ENCODE data around the gene CCL14. TPM values are rescaled to one million over a fixed set of nuclear protein-coding genes. Genes with fewer than 3 reads are reported as not detected.
"Not testable (repeated sequence)": the region's sequence is repeated elsewhere in the genome, so short reads cannot be mapped to it uniquely, and the experiment has no call there.

CCL14 gene
- total RNA-seq, 1 donor from 2014 or later, result 20.7 TPM

GRCh38 chr17:36001110-36001771 is 14.7 kb upstream of the CCL14 start, which contains the start of gene CCL15:
CCL15 (minus strand) TSS chr17:36001553; CDS start chr17:36001492, 61 bp downstream.
- H3K27me3 ChIP-seq (ENCODE audit: low read depth), result no peaks in the 10 kb centered on the region
- no peak within 1 kb of the TSS for H3K4me3 ChIP-seq
- H3K36me3 ChIP-seq, result no peaks in the 10 kb centered on the region
- intact Hi-C loops (cut with DNase I), result no loop called here
- no peak within 1 kb of the TSS for H3K27ac ChIP-seq
- no peak for ATAC-seq
- H3K9me3 ChIP-seq, result no peaks in the 10 kb centered on the region
- DNase-seq, result no peak
- TF ChIP-seq CTCF (IDR thresholded peaks at IDR 0.05), result no peak
- peaks cover 5% of the 10 kb centered on the region for H3K4me1 ChIP-seq

GRCh38 chr17:36000732-36001109 is 14.2 kb upstream of the CCL14 start:
- ATAC-seq (no peak), DNase-seq (no peak)
- intact Hi-C loops (cut with DNase I), result no loop called here
- Histone ChIP-seq H3K27ac (no peak overlapping the region), H3K36me3 (no peaks in the 10 kb centered on the region), H3K4me3 (no peak overlapping the region), H3K27me3 (ENCODE audit: low read depth) (no peaks in the 10 kb centered on the region), H3K9me3 (no peaks in the 10 kb centered on the region), H3K4me1 (peaks cover 5% of the 10 kb centered on the region)
- TF ChIP-seq CTCF (IDR thresholded peaks at IDR 0.05), result no peak

- H3K27me3 ChIP-seq (ENCODE audit: low read depth), result no peaks in the 10 kb centered on the region
- no peak overlapping the region for H3K27ac ChIP-seq
- peaks cover 5% of the 10 kb centered on the region for H3K4me1 ChIP-seq
- no peak overlapping the region for H3K4me3 ChIP-seq
- DNase-seq (no peak), ATAC-seq (no peak)
- H3K36me3 ChIP-seq, result no peaks in the 10 kb centered on the region
- H3K9me3 ChIP-seq, result no peaks in the 10 kb centered on the region
- intact Hi-C loops (cut with DNase I), result no loop called here
- TF ChIP-seq CTCF (IDR thresholded peaks at IDR 0.05), result no peak
Measured at GRCh38 chr17:35998756-35999155, 12.2 kb upstream of the CCL14 start.

GRCh38 chr17:35998018-35998545 is 11.6 kb upstream of the CCL14 start:
- no peak overlapping the region for H3K4me3 ChIP-seq
- H3K27me3 ChIP-seq (ENCODE audit: low read depth), result no peaks in the 10 kb centered on the region
- no peak for DNase-seq
- no peak for ATAC-seq
- intact Hi-C loops (cut with DNase I), result no loop called here
- H3K9me3 ChIP-seq, result no peaks in the 10 kb centered on the region
- no peaks in the 10 kb centered on the region for H3K36me3 ChIP-seq
- H3K27ac ChIP-seq, result no peak overlapping the region
- peaks cover 5% of the 10 kb centered on the region for H3K4me1 ChIP-seq
- TF ChIP-seq CTCF (IDR thresholded peaks at IDR 0.05), result no peak

GRCh38 chr17:35995346-35995745 is 8.8 kb upstream of the CCL14 start:
- H3K36me3 ChIP-seq; ATAC-seq; H3K27ac ChIP-seq; H3K4me1 ChIP-seq; H3K4me3 ChIP-seq; H3K9me3 ChIP-seq; DNase-seq; H3K27me3 ChIP-seq (ENCODE audit: low read depth); intact Hi-C loops (cut with DNase I): not testable (repeated sequence)

- Histone ChIP-seq H3K27ac (no peak overlapping the region), H3K27me3 (ENCODE audit: low read depth) (no peaks in the 10 kb centered on the region), H3K4me3 (no peak overlapping the region), H3K9me3 (no peaks in the 10 kb centered on the region), H3K36me3 (no peaks in the 10 kb centered on the region), H3K4me1 (peaks cover 8% of the 10 kb centered on the region)
- intact Hi-C loops (cut with DNase I), result no loop called here
- ATAC-seq, result no peak
- no peak for TF ChIP-seq CTCF (IDR thresholded peaks at IDR 0.05)
- no peak for DNase-seq
Measured at GRCh38 chr17:35991075-35991474, 4.5 kb upstream of the CCL14 start.

All from lower lobe of right lung (tissue), 2 donors.